EH (cell line): Measurements from ENCODE around the gene DLX1.
"Not testable (repeated sequence)": the region's sequence is repeated elsewhere in the genome, so short reads cannot be mapped to it uniquely, and the experiment has no call there.

Experiments used
- DNase-seq: peaks from one replicate; pipeline ENCODE4 v3.0.0-alpha.2; 2015; ENCODE audit warnings: low read depth

DLX1 gene

GRCh38 chr2:172065111-172065510 lies 20.2 kb upstream of the DLX1 start:
- DNase-seq = no peak

- no peak for DNase-seq
Measured at GRCh38 chr2:172066394-172066886, 18.9 kb upstream of the DLX1 start.

DNA sequence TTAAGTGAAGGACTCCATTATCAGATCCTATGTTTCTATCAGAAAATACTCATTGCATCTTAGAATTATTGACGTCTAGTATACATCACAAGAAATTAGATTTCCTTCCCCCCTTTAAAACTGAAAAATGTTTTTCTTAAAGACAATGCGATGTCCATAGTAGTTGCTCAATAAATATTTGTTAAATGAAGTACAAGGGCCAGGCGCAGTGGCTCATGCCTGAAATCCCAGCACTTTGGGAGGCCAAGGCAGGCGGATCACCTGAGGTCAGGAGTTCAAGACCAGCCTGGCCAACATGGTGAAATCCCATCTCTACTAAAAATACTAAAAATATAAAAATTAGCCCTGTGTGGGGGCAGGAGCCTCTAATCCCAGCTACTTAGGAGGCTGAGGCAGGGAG lies 17.4 kb upstream of the DLX1 start:
- DNase-seq = not testable (repeated sequence)

DNA sequence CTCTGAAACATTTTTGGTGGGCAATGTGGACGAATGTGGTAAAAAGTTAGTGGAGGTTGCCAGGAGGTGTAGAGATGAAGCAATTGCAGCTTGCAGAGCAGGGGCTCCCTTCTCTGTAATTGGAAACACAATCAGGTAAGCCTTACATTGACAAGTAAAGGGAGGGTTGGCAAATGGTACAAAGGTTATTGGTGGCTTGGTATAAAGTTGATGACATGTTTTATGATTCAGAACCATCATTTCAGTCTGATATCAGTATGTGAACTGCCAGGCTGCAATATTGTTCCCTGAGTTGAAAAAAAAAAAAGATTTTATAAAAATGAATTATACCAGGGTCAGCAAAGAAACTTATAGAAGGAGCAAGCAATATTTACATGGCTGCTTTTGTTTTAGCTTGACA lies 14.4 kb upstream of the DLX1 start:
- DNase-seq = no peak

- DNase-seq = no peak
Measured at GRCh38 chr2:172072303-172072702, 13.0 kb upstream of the DLX1 start.

- no peak for DNase-seq
Measured at GRCh38 chr2:172072706-172073105, 12.6 kb upstream of the DLX1 start.

DNA sequence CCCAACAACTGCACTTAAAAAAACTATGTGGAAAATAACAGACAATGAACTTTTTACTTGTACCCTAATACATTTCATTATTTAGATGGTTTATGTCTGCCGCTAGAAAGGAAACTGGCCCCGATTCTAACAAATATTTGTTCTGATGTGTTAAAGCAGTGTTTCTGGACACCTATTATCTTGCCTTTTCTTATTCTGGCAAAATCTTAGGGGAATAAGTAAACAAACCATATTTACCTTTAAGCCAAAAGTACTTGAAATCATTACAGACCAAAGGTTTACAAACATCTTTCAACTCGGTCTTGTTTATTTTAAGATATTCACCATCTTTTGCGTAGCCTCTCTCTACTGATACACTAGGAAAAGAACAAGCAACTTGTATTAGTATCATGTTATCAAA lies 11.8 kb upstream of the DLX1 start:
- no peak for DNase-seq

DNA sequence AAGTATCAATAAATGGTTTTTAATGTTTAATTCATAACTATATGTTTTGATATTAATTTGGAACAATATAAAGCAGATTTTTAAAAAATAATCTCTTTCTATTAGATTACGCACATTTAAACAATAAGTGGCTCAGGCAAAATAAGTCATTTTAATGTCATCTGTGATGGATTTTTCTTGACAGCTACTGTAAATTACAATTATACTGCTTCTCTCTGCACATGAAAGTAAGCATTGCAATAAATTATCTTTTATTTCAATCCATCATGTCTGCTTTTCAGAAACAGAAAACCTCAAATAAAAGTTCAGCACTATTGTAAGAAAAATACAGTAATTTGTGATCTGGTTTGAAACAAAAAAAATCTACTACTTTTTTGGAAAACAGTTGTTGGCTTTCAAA lies 11.1 kb upstream of the DLX1 start:
- no peak for DNase-seq

- no peak for DNase-seq
Measured at GRCh38 chr2:172079416-172079815, 5.9 kb upstream of the DLX1 start.

- peak; percentile 58 for DNase-seq
Measured at GRCh38 chr2:172079838-172080640, 5.3 kb upstream of the DLX1 start.

DNA sequence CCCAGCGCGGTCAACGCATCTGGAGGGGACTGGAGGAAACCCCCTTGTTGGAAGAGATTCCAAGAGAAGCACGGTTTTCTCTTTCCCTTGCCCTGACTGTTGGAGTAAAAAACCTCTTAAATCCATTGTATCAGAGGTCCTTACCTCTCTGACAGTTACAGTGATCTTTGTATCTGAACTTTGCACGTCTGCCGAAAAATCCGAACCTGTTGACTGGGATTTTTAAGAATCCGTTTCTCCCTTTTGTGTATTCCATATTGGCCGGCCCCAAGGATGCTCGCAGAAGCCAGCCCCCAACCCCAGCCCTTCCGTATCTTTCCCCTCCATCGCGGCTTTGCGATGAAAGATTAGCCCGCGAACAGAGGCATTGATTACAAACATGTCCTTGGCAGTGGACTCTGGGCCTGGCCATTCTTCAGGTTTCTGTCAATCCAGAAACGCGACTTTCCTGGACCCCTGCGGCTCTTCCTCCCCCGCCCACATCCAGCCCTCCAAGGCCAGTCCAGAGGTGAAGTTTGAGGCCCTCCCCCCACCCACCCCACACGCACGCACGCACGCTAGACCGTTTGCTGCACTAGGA lies 4.6 kb upstream of the DLX1 start:
- no peak for DNase-seq

DNA sequence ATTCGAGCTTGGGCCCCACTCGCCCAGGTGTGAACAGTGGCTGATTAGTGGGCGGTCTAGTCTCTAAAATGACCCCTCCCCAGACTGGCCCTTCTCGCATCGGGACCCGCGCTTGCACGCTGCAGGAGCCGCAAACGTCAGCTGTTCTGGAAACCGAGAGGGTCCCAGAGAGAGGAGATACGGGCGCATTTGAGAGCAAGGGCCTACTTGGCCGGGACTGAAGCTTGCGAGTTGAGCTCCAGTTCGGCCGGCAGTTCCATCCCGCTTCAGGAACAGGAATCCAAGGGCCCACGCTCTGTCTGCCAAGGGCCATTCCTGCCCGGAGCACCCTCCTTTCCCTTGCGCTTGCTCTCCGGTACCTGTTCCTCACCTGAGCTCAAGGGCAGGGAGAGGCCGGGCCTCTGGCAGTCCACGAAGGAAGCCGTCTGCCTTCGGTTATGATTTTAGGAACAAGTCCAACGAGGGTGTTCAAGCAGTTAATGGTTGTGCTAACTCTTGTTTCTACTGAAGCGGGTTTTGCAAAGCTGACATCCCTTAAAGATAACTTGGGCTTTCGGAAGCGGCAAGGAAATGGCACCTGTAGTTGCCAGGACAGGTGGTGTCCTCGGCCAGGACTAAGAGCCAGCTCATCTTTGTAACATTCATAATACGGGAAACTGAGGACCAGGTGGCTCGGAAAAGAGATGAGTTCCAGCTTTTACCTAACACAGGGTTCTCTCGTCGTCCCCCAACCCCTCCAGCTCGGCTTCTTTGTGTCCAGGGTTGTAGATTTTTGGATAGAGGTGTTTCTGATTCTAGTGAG lies 3.9 kb upstream of the DLX1 start:
- DNase-seq = no peak

DNA sequence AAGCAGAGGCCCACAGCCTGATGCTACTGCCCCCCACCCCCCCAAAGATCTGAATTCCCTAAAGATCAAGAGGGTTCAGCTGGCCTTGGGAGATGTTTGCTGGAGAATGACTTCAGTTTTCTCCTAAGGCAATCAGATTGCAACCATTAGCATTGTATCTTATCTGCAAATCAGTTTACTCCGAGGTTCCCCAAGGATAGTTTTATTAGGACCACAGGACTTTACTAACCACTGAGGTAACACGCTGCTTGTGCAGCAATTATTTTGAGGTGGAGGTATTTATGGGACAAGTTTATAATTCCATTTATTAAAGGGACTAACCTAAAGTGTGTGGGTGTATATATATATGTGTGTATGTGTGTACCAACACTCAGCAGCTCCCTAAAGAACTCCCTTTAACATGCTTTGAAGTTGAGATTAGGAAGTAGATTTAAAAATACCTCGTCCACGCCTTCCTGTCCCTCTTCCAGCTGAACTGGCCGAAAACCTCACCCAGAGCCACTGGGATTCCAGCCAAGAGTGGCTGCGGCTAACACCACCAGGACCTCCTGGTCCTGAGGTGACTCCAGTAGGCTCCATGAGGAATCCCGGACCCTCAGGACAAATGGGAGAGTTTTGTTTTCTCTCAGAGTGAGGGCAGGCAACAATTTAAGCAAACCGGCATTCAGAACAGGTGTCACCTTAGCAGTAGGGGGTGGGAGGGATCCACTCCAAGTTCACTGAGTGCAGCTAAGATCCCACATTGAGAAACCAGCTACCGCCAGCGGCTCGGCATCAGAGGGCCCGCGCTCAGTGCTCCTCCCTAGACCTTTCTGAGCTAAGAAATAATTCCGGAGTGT lies 3.0 kb upstream of the DLX1 start:
- DNase-seq = peak; percentile 52

DNA sequence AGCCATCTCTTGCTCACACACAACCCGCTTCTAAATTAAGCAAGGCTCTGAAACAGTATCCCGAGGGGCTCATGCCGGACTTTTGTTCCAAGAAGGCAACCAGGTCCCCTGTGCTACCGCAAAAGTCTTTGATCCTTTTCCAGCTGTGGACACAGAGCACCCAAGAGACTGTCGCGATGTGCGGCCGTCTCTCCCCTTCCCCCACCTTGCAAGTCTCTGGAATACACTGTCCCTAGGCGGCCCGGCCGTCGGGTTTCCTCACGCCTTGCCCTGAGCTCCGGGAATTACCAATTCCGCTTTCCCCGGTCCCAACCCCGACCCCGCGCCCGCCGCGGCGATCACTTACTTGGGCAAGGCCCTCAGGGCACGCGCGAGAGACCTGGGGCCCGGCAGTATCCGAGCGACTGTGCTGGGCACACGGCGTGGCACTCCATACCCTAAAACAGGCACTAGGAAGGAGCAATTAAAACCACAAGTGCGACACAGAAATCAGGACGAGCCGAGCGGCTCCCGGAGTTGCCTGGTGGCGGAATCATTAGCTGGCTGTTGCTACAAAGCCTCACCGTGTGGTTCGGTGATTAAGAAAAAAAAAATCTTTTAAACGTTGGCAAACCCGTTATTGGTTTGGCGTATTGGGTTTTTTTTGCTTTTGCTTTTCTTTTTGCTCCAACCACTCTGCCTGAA lies 2.2 kb upstream of the DLX1 start:
- DNase-seq = peak; percentile 46

DNA sequence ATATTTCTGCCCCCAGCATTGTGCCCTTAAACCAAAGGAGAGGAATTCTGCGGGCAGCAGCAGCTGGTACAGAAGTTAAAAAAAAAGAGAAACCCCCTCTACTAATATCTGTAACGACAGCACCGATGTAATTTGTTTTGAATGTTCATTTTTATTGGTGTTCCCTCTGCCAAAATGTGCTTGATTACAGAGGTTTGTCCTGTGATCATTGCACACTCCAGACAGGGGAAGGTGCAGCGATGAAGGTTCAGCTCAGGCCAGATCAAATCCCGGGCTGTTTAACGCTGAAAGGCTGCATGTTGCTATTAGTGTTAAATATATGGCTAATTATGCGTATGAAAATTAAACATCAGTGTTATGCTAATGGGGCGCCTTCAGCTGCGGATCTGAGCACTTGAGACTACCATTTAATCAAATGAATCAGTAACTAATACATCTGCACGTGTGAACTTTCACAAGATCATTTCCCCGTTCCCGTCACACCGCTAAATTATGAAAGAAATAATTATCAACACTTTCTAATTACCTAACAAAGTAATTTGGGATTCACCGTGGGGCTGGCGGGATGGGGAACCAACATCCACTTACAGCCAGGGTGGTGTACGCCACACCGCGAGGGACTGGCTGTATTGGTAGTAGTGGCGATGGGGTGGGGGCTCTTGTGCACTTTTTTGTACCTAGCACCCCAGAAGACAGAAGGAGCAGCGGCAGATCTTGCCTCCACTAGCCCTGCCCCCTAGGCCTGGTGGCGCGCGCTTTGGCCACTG lies 1.5 kb upstream of the DLX1 start:
- DNase-seq = peak; percentile 9

- DNase-seq = no peak
Measured at GRCh38 chr2:172084395-172084644, 987 bp upstream of the DLX1 start.

DNA sequence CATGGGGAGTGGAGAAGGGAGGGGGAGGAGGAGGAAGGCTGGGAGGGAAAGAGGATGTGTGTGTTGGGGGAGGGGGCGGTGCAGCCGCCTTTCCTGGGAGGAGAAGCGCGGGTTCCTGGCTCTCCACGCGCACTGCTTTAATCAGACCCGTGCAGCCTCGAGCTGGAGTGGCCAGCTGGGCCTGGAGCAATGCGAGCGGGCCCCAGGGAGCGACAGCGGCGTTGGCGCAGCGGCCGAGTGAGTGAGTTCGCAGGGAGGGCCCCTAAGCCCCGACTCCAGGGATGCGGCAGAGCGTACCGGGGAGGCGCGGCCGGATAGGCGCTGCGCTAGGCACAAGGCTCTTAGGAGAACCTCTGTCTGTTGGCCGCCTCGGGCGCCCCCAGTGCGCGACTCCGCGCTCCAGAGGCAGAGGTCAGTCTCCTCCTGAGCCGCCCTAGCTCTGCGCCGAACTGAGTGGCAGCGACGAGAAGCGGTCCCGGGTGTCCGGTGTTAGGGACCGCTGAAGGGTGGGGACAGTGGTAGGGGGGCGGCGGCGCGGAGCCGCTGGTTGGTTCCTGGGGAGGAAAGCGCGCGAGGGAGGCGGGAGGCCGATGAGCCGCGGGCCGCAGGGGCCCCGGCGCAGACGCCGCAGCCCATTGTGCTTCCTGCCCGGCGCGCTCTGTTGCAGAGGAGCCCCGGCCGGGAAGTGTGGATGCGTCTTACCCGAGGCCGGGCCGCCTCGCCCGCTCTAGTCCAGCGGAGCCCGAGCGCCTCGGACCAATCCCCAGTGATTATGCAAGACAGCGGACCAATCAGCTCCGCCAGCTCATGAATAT lies 455 bp upstream of the DLX1 start:
- DNase-seq = peak; percentile 98

DNA sequence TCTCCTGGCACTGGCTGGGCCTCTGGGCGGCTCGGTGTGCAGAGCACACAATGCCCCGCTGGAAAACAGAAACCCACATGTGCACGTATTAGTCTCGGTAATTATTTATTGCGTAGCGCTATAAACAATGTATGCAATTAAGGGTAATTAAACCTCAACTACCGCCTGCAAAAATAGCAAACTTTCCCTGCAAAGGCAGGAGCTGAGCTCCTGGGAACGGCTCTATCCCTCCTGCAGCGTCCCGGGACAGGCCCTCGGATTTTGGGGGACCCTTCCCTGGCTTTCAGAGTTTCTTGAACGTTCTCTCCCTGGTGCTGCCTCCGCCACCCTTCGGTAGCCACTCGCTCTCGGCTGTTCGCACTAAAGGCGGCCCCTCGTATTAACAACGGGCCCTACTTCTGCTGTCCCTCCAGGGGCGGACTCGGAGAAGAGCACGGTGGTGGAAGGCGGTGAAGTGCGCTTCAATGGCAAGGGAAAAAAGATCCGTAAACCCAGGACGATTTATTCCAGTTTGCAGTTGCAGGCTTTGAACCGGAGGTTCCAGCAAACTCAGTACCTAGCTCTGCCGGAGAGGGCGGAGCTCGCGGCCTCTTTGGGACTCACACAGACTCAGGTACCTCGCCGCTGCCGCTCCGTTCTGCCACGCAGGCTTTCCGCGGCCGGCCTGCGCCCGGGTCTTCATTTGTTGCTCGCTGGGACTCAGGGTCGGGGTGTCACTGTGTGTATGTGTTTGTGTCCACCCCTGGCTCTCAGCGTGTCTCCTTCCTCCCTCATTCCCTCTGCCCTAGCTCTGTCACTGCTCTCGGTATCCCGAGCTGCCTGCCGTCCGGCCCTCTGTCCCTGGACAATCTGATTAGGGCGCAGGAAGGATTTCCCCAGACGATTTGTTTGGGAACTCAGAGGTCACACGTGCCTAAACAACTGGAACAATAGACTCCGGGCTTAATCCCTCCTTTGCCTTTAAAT lies 1.2 kb downstream of the DLX1 start:
- peak; percentile 45 for DNase-seq
